NB4 (cell line): Measurements from ENCODE around the gene SYCN.

Experiments
- MYC ChIP-seq: IDR thresholded peaks from 2 replicates; pipeline ENCODE4 v1.6.1; 2011; ENCODE audit warnings: low read depth, low read length
- POLR2A ChIP-seq: IDR thresholded peaks from 2 replicates; pipeline ENCODE4 v1.6.1; 2011; ENCODE audit warnings: mild to moderate bottlenecking; ENCODE audit not compliant: insufficient read length; ENCODE audit errors: extremely low read depth
- TF ChIP-seq, protein P1 (sequence below): IDR thresholded peaks from one replicate; pipeline ENCODE4 v1.5.1; 2012; ENCODE audit warnings: low read depth, low read length
- TF ChIP-seq, protein P2 (sequence below): IDR thresholded peaks from 2 replicates; pipeline ENCODE4 v1.6.1; 2011; ENCODE audit warnings: low read depth, low read length

- TF ChIP-seq, protein P1, sequence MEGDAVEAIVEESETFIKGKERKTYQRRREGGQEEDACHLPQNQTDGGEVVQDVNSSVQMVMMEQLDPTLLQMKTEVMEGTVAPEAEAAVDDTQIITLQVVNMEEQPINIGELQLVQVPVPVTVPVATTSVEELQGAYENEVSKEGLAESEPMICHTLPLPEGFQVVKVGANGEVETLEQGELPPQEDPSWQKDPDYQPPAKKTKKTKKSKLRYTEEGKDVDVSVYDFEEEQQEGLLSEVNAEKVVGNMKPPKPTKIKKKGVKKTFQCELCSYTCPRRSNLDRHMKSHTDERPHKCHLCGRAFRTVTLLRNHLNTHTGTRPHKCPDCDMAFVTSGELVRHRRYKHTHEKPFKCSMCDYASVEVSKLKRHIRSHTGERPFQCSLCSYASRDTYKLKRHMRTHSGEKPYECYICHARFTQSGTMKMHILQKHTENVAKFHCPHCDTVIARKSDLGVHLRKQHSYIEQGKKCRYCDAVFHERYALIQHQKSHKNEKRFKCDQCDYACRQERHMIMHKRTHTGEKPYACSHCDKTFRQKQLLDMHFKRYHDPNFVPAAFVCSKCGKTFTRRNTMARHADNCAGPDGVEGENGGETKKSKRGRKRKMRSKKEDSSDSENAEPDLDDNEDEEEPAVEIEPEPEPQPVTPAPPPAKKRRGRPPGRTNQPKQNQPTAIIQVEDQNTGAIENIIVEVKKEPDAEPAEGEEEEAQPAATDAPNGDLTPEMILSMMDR: no peak
- TF ChIP-seq, protein P2, sequence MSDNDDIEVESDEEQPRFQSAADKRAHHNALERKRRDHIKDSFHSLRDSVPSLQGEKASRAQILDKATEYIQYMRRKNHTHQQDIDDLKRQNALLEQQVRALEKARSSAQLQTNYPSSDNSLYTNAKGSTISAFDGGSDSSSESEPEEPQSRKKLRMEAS: no peak
- TF ChIP-seq POLR2A (no peak), MYC (no peak)
Measured at GRCh38 chr19:39163621-39164020, 40.4 kb downstream of the SYCN start.
